Keratinocyte (primary cell): Measurements from ENCODE around the gene PDIA6.

Experiments
- EZH2 ChIP-seq: IDR thresholded peaks from one replicate; pipeline ENCODE4 v1.6.1; 2012; ENCODE audit warnings: inconsistent platforms, mild to moderate bottlenecking, low read length, moderate library complexity
- TF ChIP-seq, protein P1 (sequence below), 3 experiments: IDR thresholded peaks in 1 of 3; conservative IDR thresholded peaks in 1 of 3; optimal IDR thresholded peaks in 1 of 3; 2 replicates in 2 of 3; 3 replicates in 1 of 3; pipeline versions ENCODE3 to v1.5.1; 2011; ENCODE audit warnings: low read length in 3 of 3, mild to moderate bottlenecking in 3 of 3, moderate library complexity in 2 of 3, control low read depth in 1 of 3, inconsistent platforms in 1 of 3; ENCODE audit not compliant: insufficient read depth in 2 of 3; ENCODE audit errors: extremely low read depth in 1 of 3

DNA sequence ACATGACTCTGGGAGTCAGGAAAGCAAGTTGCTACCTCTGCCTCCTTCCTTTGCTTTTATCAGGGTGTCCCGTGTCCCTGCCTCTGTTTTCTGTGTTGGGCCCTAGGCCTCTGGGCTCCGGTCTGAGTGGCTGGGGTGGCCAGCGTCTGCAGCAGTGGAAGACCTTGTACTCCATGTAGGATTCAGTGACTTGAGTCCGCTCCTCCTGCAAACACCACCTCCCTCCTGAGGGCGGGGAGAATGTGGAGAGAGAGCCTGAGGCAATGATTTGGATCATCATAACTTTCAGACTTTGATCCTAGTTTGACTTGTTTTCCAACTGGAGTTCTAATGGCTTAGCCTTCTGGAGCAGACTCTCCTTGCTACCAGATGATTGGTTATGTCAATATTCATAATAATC is 60.3 kb downstream of the PDIA6 start:
- TF ChIP-seq, protein P1, sequence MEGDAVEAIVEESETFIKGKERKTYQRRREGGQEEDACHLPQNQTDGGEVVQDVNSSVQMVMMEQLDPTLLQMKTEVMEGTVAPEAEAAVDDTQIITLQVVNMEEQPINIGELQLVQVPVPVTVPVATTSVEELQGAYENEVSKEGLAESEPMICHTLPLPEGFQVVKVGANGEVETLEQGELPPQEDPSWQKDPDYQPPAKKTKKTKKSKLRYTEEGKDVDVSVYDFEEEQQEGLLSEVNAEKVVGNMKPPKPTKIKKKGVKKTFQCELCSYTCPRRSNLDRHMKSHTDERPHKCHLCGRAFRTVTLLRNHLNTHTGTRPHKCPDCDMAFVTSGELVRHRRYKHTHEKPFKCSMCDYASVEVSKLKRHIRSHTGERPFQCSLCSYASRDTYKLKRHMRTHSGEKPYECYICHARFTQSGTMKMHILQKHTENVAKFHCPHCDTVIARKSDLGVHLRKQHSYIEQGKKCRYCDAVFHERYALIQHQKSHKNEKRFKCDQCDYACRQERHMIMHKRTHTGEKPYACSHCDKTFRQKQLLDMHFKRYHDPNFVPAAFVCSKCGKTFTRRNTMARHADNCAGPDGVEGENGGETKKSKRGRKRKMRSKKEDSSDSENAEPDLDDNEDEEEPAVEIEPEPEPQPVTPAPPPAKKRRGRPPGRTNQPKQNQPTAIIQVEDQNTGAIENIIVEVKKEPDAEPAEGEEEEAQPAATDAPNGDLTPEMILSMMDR (optimal IDR thresholded peaks at IDR 0.05 in 1 of 3, IDR thresholded peaks at IDR 0.05 in 1 of 3, conservative IDR thresholded peaks at IDR 0.05 in 1 of 3; ENCODE audit: extremely low read depth in 1 of 3, insufficient read depth in 2 of 3, low read length in 3 of 3) = no peak
- no peak for TF ChIP-seq EZH2
